Fibroblast of skin of left quadriceps (primary cell): ENCODE data around the gene RYR1.
"Not testable (repeated sequence)": the region's sequence is repeated elsewhere in the genome, so short reads cannot be mapped to it uniquely, and the experiment has no call there.

ENCODE experiments used
- DNase-seq, 2 experiments: peaks; one replicate each; pipeline ENCODE4 v3.0.0-alpha.2; 2013; ENCODE audit warnings: low read depth in 2 of 2

RYR1 gene

DNA sequence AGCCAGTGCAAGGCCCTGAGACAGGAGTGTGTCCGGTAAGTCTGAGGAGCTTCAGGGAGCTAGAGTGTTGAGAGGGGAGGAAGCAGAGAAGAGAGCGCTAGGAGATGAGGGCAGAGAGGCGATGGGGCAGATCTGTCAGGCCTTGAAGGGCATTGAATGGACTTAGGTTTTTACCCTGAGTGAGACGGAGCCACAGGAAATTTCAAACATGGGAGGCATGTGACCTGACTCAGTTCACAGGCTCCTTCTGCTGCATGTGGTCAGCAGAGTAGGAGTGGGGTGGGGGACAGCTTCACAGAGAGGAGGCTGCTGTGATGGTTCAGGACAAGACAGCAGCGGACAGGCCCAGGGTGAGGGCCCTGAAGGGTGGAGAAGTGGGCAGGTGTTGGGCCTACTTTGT lies 33.1 kb upstream of the RYR1 start:
- DNase-seq: no peak

DNA sequence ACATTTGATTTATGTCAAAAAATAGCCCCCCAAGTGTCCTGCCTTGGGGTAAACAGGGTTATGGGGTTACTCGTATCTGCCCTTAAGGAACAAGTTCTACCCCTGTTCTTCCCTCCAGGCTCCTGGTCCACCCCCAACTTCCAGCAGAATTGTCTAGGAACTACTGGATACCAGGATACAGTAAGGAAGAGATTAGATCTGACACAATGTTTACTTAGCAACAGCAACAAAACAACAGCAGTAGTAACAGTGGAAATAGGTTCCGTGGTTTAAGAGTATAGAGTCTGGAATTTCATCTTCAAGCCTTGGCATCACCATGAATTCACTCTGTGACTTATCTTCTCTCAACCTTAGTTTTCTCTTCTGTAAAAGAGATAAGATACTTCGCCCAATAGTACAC lies 32.3 kb upstream of the RYR1 start:
- no peak for DNase-seq

DNA sequence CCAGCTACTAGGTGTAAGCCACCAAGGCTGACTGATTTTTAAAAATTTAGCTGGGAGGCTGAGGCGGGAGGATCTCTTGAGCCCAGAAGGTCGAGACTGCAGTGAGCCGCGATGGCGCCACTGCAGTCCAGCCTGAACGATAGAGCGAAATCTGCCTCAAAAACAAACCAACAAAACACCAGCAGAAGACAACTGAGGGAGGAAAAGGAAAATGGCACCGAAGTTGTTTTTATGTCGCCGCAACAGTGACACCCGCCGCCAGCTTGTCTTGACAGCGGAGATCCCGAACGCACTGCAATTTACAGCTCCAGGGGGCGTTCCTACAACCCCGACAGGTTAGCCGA lies 30.9 kb upstream of the RYR1 start:
- DNase-seq: no peak

DNA sequence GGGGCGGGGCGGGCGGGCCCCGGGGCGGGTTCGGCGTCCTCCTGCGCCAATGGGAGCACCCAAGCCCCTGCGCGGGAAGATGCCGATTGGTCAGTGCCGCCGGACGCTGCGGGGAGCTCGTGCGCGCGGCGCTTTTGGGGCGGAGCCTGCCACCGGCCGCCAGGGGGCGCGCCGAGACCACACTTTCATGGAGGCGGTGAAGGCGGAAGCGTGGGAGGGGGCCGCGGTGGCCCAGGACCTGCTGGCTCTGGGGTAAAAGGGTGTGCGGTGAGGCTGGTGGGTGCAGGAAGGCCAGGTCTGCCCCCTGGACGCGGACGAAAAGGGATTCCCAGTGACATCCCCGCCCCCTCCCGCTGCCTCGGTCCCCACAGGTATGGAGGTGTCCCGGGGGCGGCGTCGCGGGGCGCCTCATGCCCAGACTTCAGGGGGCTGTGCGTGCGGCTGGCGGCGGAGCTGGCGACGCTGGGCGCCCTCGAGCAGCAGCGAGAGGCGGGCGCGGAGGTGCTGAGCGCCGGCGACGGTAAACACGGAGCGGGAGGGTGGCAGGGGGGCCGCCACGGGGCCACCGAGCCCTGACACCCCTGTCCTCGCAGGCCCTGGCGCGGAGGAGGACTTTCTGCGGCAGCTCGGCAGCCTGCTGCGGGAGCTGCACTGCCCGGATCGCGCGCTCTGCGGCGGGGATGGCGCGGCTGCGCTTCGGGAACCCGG lies 30.4 kb upstream of the RYR1 start, which contains the start of gene FAM98C:
TSS of gene FAM98C (plus strand) at position 127 of the 708 bp plus-strand sequence. CDS start at position 188, 61 bp downstream.
- DNase-seq: peak; percentile 91 to 92

DNA sequence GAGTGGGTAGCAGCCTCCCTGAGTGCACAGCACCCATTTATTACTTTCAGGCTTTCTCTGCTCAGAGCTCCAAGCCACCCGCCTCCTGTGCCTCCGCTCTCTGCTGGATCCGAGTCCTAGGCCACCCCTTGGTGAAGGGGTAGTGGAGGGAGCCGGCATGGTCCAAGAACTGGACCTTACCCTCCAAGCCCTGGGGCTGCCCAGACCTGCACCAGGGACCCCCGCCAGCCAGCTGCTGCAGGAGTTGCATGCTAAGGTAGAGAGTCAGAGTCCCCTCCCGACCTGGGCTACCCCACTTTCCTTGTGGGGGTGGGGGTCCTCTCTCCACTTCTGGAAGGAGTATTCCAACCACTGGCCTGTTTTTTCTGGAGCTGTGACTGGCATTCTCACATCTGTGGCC lies 28.6 kb upstream of the RYR1 start:
- no peak for DNase-seq

DNA sequence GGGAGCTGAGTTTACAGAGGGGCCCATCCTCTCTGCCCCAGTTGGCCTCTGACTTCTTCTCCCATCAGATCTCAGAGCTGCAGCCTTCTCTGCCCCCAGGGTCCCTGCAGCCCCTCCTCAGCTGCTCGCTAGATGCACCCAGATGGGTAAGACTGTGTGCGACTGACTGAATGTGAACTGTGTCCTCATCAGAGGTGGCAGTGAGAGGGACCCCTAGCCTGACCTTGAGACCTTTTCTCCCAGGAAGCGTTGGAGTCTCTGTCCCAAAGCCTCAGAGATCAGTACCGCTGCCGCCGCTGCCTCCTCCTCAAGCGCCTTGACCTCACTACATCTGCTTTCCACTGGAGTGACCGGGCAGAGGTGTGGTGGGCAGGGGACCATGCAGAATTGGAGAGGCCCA lies 28.2 kb upstream of the RYR1 start:
- no peak for DNase-seq

DNA sequence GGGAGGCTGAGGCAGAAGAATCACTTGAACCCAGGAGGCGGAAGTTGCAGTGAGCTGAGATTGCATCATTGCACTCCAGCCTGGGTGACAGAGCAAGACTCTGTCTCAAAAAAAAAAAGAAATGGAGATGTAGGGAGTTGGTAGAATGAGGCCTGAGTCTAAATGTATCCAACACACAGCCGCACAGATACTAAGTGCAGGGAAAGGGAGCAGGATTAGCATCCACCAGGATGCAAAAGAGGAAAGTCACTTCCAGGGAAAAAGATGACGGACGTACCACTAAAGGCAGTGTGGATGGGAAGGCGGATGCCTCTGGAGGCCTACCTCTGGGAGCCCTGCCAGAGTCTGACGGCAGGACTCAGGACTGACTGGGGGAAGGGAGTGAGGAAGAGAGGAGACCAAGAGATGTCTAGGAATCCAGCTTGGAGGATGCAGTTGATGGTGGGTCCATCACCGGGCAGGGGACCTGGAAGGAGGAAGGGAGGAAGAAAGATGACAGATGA lies 23.8 kb upstream of the RYR1 start:
- peak; percentile 23 to 34 for DNase-seq

DNA sequence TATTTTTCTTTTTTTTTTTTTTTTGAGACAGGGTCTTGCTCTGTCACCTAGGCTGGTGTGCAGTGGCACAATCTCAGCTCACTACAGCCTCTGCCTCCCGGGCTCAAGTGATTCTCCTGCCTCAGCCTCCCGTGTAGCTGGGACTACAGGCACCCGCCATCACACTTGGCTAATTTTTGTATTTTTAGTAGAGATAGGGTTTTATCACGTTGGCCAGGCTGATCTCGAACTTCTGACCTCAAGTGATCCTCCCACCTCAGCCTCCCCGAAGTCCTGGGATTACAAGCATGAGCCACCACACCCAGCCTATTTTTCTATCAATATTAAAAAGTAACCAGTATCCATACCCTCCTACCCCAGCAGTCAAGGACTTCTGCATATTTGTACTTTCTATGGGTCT lies 23.1 kb upstream of the RYR1 start:
- DNase-seq: not testable (repeated sequence)

DNA sequence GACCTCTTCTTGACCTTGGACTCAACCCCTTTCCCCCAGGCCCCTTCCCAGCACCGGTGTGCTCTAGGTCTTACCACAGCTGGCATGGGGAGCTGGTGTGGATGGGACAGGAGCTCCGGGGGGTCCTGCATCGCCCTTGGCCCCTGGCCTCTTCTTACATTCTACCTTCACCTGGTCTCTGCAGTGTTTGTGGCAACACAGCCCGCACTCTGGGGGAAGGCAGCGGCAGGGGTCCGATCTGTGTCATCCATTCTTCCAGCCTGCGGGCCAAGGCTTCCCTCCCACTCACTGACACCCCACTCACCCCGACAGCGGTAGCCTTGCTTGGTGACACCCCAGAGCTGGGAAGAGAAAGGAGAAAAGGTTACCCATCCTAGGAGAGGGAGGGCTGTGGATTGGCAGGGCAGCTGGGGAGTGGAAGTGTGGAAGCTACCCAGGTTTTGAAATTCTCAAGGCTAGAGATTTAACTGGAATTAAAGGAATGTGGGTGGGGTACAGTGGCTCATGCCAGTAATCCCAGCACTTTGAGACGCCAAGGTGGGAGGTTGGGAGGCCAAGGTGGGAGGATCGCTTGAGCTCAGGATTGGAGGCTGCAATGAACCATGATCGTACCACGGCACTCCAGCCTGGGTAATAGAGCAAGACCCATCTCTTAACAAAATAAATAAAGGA lies 22.3 kb upstream of the RYR1 start:
- DNase-seq: no peak

DNA sequence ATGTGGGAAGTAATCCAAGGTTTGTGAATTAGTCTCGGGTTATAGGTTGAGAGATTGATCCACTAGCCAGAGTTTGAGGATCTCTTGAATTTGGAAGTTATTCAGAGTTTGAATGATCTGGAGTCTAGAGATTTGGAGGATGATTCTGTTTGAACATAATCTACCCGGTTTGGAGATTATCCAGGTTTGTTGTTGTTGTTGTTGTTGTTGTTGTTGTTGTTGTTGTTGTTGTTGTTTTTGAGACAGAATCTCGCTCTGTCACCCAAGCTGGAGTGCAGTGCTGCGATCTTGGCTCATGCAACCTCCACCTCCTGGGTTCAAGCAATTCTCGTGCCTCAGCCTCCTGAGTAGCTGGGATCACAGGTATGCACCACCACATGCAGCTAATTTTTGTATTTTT lies 21.6 kb upstream of the RYR1 start:
- DNase-seq: not testable (repeated sequence)

DNA sequence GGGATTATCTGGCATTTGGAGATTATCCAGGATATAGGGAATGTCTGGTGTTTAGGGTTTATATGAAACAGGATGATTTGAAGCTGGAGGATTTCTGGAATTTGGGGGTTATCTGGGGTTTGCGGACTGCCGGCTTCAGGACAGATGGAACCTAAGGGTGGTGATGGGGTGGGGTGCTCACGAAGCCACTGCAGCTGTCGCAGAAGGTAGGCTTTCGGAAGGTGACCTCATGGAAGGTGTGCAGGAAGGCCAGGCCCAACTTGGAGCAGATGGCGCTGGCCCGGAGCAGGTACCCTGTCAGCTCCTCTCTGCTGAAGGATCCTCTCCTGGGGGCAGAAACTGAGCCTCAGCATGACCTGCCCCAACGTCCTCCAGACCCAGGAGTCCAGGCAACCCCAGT lies 21.0 kb upstream of the RYR1 start:
- DNase-seq: no peak

DNA sequence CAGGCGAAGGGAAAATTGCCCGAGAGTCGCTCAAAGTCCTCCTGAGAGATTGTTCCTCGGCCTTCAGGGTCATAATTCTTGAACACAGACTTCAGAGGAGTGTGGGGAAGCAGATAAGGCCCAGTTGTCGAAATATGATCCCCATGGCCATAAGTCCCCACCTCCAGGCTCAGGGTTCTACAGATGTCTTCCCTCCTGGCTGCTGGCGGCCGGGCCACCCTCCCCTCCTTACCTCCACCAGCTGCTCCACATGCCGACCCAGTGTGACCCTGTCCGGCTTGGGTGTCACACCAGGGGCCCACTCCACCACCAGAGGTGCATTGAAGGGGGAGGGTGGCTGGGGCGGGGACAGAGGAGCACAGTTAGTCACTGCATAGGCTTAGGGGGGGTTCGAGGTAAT lies 20.5 kb upstream of the RYR1 start:
- DNase-seq: no peak

DNA sequence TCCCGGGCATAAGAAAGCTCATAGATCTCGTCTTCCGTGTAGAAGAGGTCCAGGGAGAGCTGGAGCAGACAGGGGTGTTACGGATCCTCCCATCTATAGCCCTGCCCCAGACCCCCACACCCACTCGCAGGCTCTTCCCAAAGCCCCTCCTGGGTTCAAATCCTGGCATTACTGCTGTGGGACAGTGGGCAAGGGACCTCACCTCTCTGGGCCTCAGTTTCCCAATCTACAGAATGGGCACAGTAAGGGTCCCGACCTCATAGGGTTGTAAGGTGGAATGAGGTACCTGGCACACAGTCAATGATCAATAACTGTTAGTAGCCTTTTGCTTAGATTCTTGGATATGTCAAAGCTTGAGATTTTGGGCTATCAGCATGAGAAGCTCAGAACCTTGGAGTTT lies 20.1 kb upstream of the RYR1 start:
- no peak for DNase-seq

DNA sequence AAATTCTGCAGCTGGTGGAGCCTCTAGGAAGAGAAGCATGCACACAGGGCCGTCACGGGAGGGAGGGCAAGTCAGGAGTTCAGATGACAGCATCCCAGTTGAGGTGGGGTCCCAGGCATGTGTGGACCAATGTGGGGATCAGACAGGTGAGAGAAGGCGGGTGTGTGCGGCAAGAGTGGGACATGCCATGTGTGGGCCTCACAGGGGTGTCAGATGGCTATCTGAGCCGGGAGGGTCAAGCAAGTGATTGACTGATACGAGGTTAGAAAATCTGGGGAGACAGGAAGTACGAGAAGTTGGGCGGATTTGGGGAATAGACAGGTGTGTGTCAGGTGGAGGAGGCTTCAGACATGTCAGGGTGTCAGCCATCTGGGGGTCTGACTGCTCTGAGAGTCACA lies 16.3 kb upstream of the RYR1 start:
- no peak for DNase-seq

DNA sequence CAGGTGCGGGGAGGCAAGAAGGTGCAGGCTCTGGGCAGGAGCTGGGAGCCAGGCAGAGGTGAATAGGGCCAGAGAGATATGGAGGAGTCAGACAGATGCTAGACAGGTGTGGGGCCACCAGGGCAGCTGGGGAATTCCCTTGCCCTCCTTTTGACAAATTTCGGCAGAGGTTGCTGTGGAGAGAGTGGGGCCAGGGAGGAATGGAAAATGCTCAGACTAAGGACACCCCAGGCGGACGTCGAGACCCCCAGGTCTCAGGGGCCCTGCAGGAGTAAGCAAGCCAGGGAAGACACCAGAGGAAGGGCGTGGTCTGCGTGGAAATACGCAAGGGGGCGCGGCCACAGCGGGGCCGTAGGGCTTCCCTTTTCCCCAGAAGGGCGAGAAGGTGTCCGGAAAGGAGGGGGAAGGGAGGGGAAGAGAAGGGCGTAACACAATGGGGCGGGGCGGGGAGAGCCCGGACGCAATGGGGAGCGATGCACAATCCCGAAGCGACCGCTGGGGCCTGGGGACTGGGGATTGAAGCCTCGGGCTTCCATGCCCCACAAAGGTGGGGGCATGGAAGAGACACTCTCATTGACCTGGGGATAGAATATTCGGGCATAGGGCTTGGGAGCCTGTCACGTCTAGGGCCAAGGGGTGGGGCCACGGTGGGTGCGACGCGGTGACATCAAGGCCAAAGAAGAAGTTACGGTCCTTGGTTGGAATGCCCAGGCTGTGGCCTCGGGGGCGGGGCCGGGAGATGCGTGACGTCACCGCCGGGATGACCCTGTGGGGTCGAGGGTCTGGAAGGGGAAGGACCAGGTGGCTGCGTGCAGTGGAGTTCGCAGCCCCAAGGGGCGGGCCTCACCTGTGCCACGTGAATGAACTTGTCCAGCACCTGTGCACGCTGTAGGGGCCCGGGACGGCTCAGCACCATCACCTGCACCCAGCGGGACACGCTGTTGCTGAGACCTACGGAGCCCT lies 15.7 kb upstream of the RYR1 start:
- no peak for DNase-seq

DNA sequence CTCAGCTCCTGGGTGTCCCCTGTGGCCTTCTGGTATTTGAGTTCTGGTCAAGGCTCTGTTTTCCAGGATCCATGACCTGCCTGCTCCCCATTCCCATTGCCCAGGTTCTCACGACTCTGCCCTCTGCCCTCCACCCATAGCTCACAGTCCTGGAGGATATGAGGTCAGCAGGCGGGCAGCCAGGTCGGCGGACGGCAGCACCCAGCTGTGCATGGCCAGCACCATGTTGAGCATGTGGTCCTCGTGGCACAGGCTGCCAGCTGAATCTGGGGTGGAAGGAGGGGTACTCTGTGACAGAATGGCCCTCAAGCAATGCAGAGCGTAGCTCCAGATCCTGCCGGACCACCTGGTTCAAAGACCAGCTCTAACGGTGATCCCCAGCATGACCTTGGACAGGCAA lies 12.6 kb upstream of the RYR1 start:
- no peak for DNase-seq

DNA sequence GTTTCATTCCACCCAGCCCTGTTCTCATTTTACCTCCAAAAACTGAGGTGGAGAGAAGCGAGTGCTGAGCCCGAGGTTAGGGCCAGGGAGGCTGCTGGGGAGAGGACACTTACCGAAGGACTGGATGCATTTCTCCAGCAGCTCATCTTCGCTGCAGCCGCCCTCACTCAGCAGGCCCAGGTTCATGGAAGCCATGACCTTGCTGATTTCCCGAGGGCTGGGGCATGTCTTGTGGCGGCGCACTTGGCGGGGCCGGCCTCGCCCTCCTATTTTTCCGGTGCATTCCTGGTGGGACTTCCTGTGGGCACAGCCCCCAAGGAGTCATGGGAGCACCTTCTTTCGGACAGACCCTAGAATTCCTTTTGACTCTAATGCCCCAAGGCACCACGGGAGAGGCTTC lies 11.6 kb upstream of the RYR1 start:
- no peak for DNase-seq

DNA sequence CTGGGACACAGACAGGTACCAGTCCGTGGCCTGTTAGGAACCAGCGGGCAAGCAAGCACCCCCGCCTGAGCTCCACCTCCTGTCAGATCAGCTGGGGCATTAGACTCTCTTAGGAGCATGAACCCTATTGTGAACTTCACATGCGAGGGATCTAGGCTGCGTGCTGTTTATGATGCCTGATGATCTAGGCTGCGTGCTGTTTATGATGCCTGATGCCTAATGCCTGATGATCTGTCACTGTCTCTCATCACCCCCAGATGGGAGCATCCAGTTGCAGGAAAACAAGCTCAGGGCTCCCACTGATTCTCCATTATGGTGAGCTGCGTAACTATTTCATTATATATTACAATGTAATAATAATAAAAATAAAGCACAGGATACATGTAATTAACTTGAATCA lies 11.1 kb upstream of the RYR1 start:
- DNase-seq: no peak

DNA sequence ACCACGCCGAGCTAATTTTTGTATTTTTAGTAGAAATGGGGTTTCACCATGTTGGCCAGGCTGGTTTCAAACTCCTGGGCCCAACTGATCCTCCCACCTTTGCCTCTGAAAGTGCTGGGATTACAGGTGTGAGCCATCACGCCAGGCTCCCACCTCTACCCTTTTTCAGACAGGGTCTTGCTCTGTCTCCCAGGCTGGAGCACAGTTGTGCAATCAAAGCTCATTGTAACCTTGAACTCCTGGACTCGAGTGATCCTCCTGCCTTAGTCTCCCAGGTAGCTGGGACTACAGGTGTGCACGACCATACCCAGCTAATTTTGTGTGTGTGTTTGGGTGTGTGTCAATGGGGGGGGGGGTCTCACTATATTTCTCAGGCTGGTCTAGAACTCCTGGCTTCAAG lies 9.2 kb upstream of the RYR1 start:
- DNase-seq: no peak

DNA sequence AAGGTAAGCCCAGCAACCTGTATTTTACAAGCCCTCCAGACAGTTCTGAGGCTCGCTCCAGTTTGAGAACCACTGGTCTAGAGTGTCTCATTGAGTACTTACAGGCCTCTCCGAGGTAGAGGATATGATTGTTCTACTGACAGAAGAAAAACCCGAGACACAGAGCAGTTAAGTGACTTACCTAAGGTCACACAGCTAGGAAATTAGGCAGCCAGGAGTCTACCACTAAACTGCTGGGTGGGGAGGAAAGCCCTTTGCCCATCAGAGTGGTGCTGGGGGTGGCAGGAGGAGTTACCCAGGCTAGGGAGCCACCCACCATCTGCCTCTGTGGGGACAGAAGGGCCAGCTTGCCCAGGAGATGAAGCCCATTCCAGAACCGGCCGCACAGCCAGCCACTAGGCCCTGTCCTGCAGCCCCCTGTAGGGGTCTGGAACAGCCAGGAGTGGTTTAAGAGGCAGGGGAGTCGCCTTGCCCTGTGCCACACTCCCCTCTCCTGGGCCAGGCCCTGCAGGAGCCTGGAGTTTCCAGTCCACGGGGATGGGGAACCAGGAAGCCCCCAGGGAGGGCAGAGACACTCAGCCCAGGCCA lies 8.2 kb upstream of the RYR1 start:
- no peak for DNase-seq

DNA sequence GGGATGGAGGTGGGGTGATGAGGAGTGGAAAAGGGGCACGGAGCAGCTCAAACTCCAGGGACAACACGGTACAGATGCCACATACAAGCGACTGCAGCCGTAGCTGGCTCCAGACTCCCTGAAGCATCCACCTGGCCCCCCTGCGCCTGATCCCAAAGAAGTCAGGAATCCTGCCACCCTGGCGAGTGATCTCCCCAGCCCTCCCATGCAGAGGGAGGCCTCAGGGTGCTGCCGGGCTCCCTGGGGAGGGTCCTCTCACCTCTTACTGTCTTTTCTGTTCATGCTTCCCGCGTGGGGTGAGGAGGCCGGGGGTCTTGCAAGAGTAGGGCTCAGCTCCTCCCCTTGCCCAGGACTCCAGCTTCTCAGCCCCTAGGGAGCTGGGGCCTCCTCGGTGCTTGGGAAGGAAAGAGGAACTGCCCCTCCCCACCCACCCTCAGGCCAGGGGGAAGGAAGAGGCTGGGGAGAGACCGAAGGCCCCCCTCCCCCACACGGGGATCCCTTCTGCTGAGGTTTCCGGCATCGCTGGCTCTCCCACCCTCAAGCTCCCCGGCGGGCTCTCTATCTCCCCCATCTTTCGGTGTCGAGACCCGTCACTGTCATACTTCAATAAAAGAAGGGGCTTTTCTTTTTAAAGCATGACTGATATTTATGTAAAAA lies 7.6 kb upstream of the RYR1 start, which contains the start of gene RASGRP4:
TSS of gene RASGRP4 (minus strand) at position 410 of the 657 bp plus-strand sequence. CDS start at position 282, 128 bp downstream.
- no peak for DNase-seq
